ENCODE measurements around the gene PPM1H. TPM values are rescaled to one million over a fixed set of nuclear protein-coding genes. Genes with fewer than 3 reads are reported as not detected.

The PPM1H gene
- total RNA-seq, 1 experiment from 2014 or later: 12.0 TPM

DNA sequence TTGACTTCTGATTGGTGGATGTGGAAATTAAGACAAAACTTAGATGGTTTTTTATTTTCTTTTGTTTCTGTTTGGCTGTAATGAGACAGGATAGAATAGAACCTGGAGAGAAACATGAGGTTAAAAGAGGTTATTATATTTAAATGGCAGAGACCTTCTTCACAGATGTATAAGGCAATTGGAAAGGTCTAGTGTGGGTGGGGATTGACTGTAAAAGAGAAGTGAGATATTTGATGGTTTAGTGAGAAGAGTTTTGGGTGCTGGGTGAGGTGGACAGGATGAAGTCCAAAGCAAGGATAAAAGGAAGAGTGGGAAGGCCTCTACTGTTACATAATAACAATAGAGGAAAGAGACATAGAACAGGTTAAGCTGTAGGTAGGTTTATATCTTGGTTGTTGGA is 43.8 kb upstream of the PPM1H start:
- CTCF ChIA-PET: no interaction called here

DNA sequence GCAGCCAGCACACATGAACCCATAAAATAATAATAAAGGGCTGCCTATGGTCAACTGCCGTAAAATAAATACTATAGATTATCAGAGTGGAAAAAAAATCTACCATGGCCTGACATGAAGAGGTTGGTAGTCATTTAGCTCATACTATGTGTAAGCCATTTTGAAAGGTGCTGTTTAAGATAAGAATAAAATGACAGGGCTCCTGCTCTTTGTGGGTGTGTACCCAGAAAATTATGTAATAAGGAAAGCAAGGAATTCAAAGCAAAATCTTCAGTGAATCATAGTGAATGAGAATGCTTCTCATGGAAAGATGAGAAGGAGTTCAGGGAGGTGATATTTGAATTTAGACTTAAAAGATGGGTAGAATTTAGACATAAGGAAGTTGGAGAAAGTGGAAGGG is 42.9 kb upstream of the PPM1H start:
- H3K9me2 ChIP-seq (replicated peaks; ENCODE audit: low read length): no peaks in the 10 kb centered on the region
- H3K9me3 ChIP-seq (ENCODE audit: low read length): no peaks in the 10 kb centered on the region
- no peak overlapping the region for H2AFZ ChIP-seq (ENCODE audit: low read length)
- TF ChIP-seq EZH2phosphoT487 (IDR thresholded peaks at IDR 0.05; ENCODE audit: borderline replicate concordance, low read length): no peak
- no peak for TF ChIP-seq CTCF (conservative IDR thresholded peaks at IDR 0.05; ENCODE audit: low read depth, low read length)
- TF ChIP-seq EZH2 (IDR thresholded peaks at IDR 0.05; ENCODE audit: low read length, unreplicated experiment): no peak
- intact Hi-C loops (cut with micrococcal nuclease): no loop called here
- H3K27ac ChIP-seq (ENCODE audit: low read length): no peak overlapping the region
- H4K20me1 ChIP-seq (ENCODE audit: low read length): no peaks in the 10 kb centered on the region
- no peaks in the 10 kb centered on the region for H3K79me2 ChIP-seq (ENCODE audit: low read length)
- no peak overlapping the region for H3K4me3 ChIP-seq (ENCODE audit: low read length)
- no peak overlapping the region for H3K9ac ChIP-seq (ENCODE audit: low read length)
- CTCF ChIA-PET: no interaction called here
- H3K4me1 ChIP-seq (ENCODE audit: insufficient read depth, low read length): no peaks in the 10 kb centered on the region; the same call in 1 of the 2 replicates
- no peaks in the 10 kb centered on the region for H3F3A ChIP-seq (ENCODE audit: low read length, unreplicated experiment)
- H3K4me2 ChIP-seq (ENCODE audit: low read length): no peak overlapping the region
- H3K36me3 ChIP-seq (ENCODE audit: low read depth, low read length): no peaks in the 10 kb centered on the region
- BruUV-seq (replicated peaks): no TSS peak
- POLR2A ChIA-PET (ENCODE audit: unreplicated experiment): no interaction called here
- DNase-seq: no peak
- no peaks in the 10 kb centered on the region for H3K27me3 ChIP-seq (ENCODE audit: low read length)
- ATAC-seq: no peak

More for the DNA sequence above, 43.8 kb upstream of the PPM1H start:
- no peaks in the 10 kb centered on the region for H3K36me3 ChIP-seq (ENCODE audit: low read depth, low read length)
- TF ChIP-seq EZH2phosphoT487 (IDR thresholded peaks at IDR 0.05; ENCODE audit: borderline replicate concordance, low read length): no peak
- TF ChIP-seq CTCF (conservative IDR thresholded peaks at IDR 0.05; ENCODE audit: low read depth, low read length): no peak
- no peak for TF ChIP-seq EZH2 (IDR thresholded peaks at IDR 0.05; ENCODE audit: low read length, unreplicated experiment)
- no peak for ATAC-seq
- DNase-seq: no peak
- no peaks in the 10 kb centered on the region; the same call in 1 of the 2 replicates for H3K4me1 ChIP-seq (ENCODE audit: insufficient read depth, low read length)
- intact Hi-C loops (cut with micrococcal nuclease): no loop called here
- H3K79me2 ChIP-seq (ENCODE audit: low read length): no peaks in the 10 kb centered on the region
- H3K4me2 ChIP-seq (ENCODE audit: low read length): no peak overlapping the region
- no TSS peak for BruUV-seq (replicated peaks)
- H3K9ac ChIP-seq (ENCODE audit: low read length): no peak overlapping the region
- no peak overlapping the region for H2AFZ ChIP-seq (ENCODE audit: low read length)
- no peaks in the 10 kb centered on the region for H3F3A ChIP-seq (ENCODE audit: low read length, unreplicated experiment)
- no peak overlapping the region for H3K27ac ChIP-seq (ENCODE audit: low read length)
- no peaks in the 10 kb centered on the region for H4K20me1 ChIP-seq (ENCODE audit: low read length)
- no peaks in the 10 kb centered on the region for H3K9me3 ChIP-seq (ENCODE audit: low read length)
- no peaks in the 10 kb centered on the region for H3K9me2 ChIP-seq (replicated peaks; ENCODE audit: low read length)
- H3K4me3 ChIP-seq (ENCODE audit: low read length): no peak overlapping the region
- H3K27me3 ChIP-seq (ENCODE audit: low read length): no peaks in the 10 kb centered on the region
- POLR2A ChIA-PET (ENCODE audit: unreplicated experiment): no interaction called here

- Histone ChIP-seq H4K20me1 (ENCODE audit: low read length) (no peaks in the 10 kb centered on the region), H3K9ac (ENCODE audit: low read length) (no peak overlapping the region), H3K27ac (ENCODE audit: low read length) (no peak overlapping the region), H3K36me3 (ENCODE audit: low read depth, low read length) (no peaks in the 10 kb centered on the region), H3K9me2 (replicated peaks; ENCODE audit: low read length) (no peaks in the 10 kb centered on the region), H2AFZ (ENCODE audit: low read length) (no peak overlapping the region), H3K4me2 (ENCODE audit: low read length) (no peak overlapping the region), H3K4me3 (ENCODE audit: low read length) (no peak overlapping the region), H3K27me3 (ENCODE audit: low read length) (no peaks in the 10 kb centered on the region), H3F3A (ENCODE audit: low read length, unreplicated experiment) (no peaks in the 10 kb centered on the region), H3K79me2 (ENCODE audit: low read length) (no peaks in the 10 kb centered on the region), H3K9me3 (ENCODE audit: low read length) (no peaks in the 10 kb centered on the region), H3K4me1 (ENCODE audit: insufficient read depth, low read length) (no peaks in the 10 kb centered on the region; the same call in 1 of the 2 replicates)
- intact Hi-C loops (cut with micrococcal nuclease): no loop called here
- ATAC-seq (no peak), DNase-seq (peak; percentile 60)
- CTCF ChIA-PET: no interaction called here
- POLR2A ChIA-PET (ENCODE audit: unreplicated experiment): no interaction called here
- BruUV-seq (replicated peaks): no TSS peak
- TF ChIP-seq CTCF (conservative IDR thresholded peaks at IDR 0.05; ENCODE audit: low read depth, low read length) (no peak), EZH2phosphoT487 (IDR thresholded peaks at IDR 0.05; ENCODE audit: borderline replicate concordance, low read length) (no peak), EZH2 (IDR thresholded peaks at IDR 0.05; ENCODE audit: low read length, unreplicated experiment) (no peak)
These were observed 42.5 kb upstream of the PPM1H start for GRCh38 chr12:62977418-62977817.
